NCI-H2107 treated with DMSO at 0.1 percent for 48 hours (cell line): ENCODE measurements around the gene COPG2.
A peak's percentile ranks its signal among the peaks of the same experiment; 100 is the strongest.
"Not testable (repeated sequence)": the region's sequence is repeated elsewhere in the genome, so short reads cannot be mapped to it uniquely, and the experiment has no call there.

Experiments used
- DNase-seq: peaks from one replicate; lab custom pipeline; 2025; ENCODE audit not compliant: unreplicated experiment; lab: John Stamatoyannopoulos, UW

COPG2 gene

GRCh38 chr7:130668258-130669084 lies at the start of gene COPG2:
Gene COPG2 (minus strand): TSS chr7:130668748. CDS start chr7:130668668, 80 bp downstream.
- DNase-seq: peak; percentile 43

- DNase-seq: no peak
These were observed 43.9 kb upstream of the COPG2 start for GRCh38 chr7:130712416-130712815.

GRCh38 chr7:130708766-130709165 lies 40.2 kb upstream of the COPG2 start:
- DNase-seq: no peak

- DNase-seq: no peak
These were observed 39.5 kb upstream of the COPG2 start for GRCh38 chr7:130708001-130708400.

- no peak for DNase-seq
These were observed 35.3 kb upstream of the COPG2 start for GRCh38 chr7:130703851-130704250.

GRCh38 chr7:130701650-130702049 lies 33.1 kb upstream of the COPG2 start:
- no peak for DNase-seq

- no peak for DNase-seq
These were observed 32.2 kb upstream of the COPG2 start for GRCh38 chr7:130700760-130701159.

GRCh38 chr7:130699686-130700085 lies 31.1 kb upstream of the COPG2 start:
- no peak for DNase-seq

GRCh38 chr7:130697820-130698219 lies 29.3 kb upstream of the COPG2 start:
- no peak for DNase-seq

GRCh38 chr7:130695840-130696239 lies 27.3 kb upstream of the COPG2 start:
- peak; percentile 42 for DNase-seq

- DNase-seq: not testable (repeated sequence)
These were observed 23.8 kb upstream of the COPG2 start for GRCh38 chr7:130692396-130692795.

GRCh38 chr7:130689683-130690082 lies 21.1 kb upstream of the COPG2 start:
- no peak for DNase-seq

- no peak for DNase-seq
These were observed 14.5 kb upstream of the COPG2 start for GRCh38 chr7:130683026-130683425.

GRCh38 chr7:130674456-130674855 lies 5.9 kb upstream of the COPG2 start:
- no peak for DNase-seq

GRCh38 chr7:130673066-130673465 lies 4.5 kb upstream of the COPG2 start:
- DNase-seq: no peak

- no peak for DNase-seq
These were observed 3.6 kb upstream of the COPG2 start for GRCh38 chr7:130672146-130672545.

GRCh38 chr7:130669085-130669700 lies 645 bp upstream of the COPG2 start:
- peak; percentile 39 for DNase-seq

GRCh38 chr7:130667593-130668257 lies 823 bp downstream of the COPG2 start:
- DNase-seq: peak; percentile 2

GRCh38 chr7:130662426-130662825 lies 6.1 kb downstream of the COPG2 start:
- DNase-seq: no peak

- no peak for DNase-seq
These were observed 13.3 kb downstream of the COPG2 start for GRCh38 chr7:130655286-130655685.

- no peak for DNase-seq
These were observed 13.7 kb downstream of the COPG2 start for GRCh38 chr7:130654850-130655249.

GRCh38 chr7:130650611-130651120 lies 17.9 kb downstream of the COPG2 start:
- DNase-seq: no peak
